Caco-2 (cell line): ENCODE data around the gene EXOSC5. TPM values are rescaled to one million over a fixed set of nuclear protein-coding genes. Genes with fewer than 3 reads are reported as not detected.
"Not testable (repeated sequence)": the region's sequence is repeated elsewhere in the genome, so short reads cannot be mapped to it uniquely, and the experiment has no call there.

Source experiments
- BruUV-seq: library from RNA; stranded (reverse); fragments of 400-500 nt; replicated peaks from 2 replicates; lab custom pipeline; 2021; lab: Mats Ljungman, UMichigan
- CTCF ChIA-PET: fragments of 300-600 bp; sonication (Branson Sonifier 250); formaldehyde crosslinking; loops from one replicate; lab custom pipeline; 2022; ENCODE audit warnings: antibody characterized with exemption; lab: Charles Lee
- POLR2A ChIA-PET: fragments of 300-600 bp; sonication (Branson Sonifier 250); formaldehyde crosslinking; loops from one replicate; lab custom pipeline; 2022; ENCODE audit warnings: antibody characterized with exemption; lab: Charles Lee
- DNase-seq, 2 experiments: peaks; one replicate each; pipeline versions ENCODE4 v3.0.0 to v3.0.0-alpha.2; 2020 to 2022
- H3K27me3 ChIP-seq: replicated peaks from 2 replicates; pipeline ENCODE4 v1.6.0; 2011; ENCODE audit warnings: low read length; ENCODE audit not compliant: control insufficient read depth, insufficient read depth
- H3K36me3 ChIP-seq: 2 replicates; pipeline ENCODE4 v1.5.1; 2011; ENCODE audit warnings: low read length; ENCODE audit not compliant: control insufficient read depth, insufficient read depth
- H3K4me1 ChIP-seq: fragments of 250-450 bp; sonication (Bioruptor Pico); 2 replicates; pipeline ENCODE4 v1.5.1; 2020; ENCODE audit warnings: mild to moderate bottlenecking
- H3K4me3 ChIP-seq: 2 replicates; pipeline ENCODE4 v1.5.1; 2011; ENCODE audit warnings: low read depth, mild to moderate bottlenecking, control low read depth, low read length
- H3K9me3 ChIP-seq: fragments of 250-450 bp; sonication (Bioruptor Pico); 2 replicates; pipeline ENCODE4 v1.5.1; 2020; ENCODE audit warnings: mild to moderate bottlenecking, moderate library complexity
- H3K27ac Mint-ChIP-seq: one replicate; pipeline ENCODE4 v1.8.0; 2022; ENCODE audit warnings: mixed read lengths; ENCODE audit not compliant: unreplicated experiment
- H3K27me3 Mint-ChIP-seq: one replicate; pipeline ENCODE4 v1.8.0; 2022; ENCODE audit warnings: mixed read lengths; ENCODE audit not compliant: insufficient read depth, unreplicated experiment
- H3K36me3 Mint-ChIP-seq: one replicate; pipeline ENCODE4 v1.8.0; 2022; ENCODE audit warnings: mild to moderate bottlenecking, mixed read lengths; ENCODE audit not compliant: insufficient read depth, unreplicated experiment
- H3K4me1 Mint-ChIP-seq: one replicate; pipeline ENCODE4 v1.8.0; 2022; ENCODE audit warnings: low read depth, mixed read lengths; ENCODE audit not compliant: unreplicated experiment
- H3K4me3 Mint-ChIP-seq: one replicate; pipeline ENCODE4 v1.8.0; 2022; ENCODE audit warnings: mild to moderate bottlenecking, moderate library complexity, mixed read lengths; ENCODE audit not compliant: unreplicated experiment
- H3K9me3 Mint-ChIP-seq: one replicate; pipeline ENCODE4 v1.8.0; 2022; ENCODE audit warnings: mixed read lengths; ENCODE audit not compliant: unreplicated experiment
- intact Hi-C: fragments of 100-400 bp; cut with micrococcal nuclease; formaldehyde crosslinking; loops from one replicate; pipeline ENCODE4 v1.10.0; 2022; ENCODE audit not compliant: unreplicated experiment
- total RNA-seq: library from RNA; stranded (reverse); gene quantifications from 2 replicates; pipeline ENCODE4 v1.2.3, GENCODE V29; 2022
- TF ChIP-seq, protein P1 (sequence below), 2 experiments: fragments of 200-600 bp in 1 of 2; IDR thresholded peaks; 1 replicate in 1 of 2; 2 replicates in 1 of 2; pipeline versions ENCODE4 v1.5.1 to v1.8.0; 2011 to 2022; ENCODE audit warnings: antibody characterized with exemption in 1 of 2, control low read depth in 1 of 2, inconsistent platforms in 1 of 2, low read depth in 1 of 2, low read length in 1 of 2, mild to moderate bottlenecking in 1 of 2, moderate library complexity in 1 of 2; ENCODE audit not compliant: insufficient read depth in 1 of 2, severe bottlenecking in 1 of 2, unreplicated experiment in 1 of 2

EXOSC5 gene
- total RNA-seq, 1 experiment from 2014 or later: 36.6 TPM

DNA sequence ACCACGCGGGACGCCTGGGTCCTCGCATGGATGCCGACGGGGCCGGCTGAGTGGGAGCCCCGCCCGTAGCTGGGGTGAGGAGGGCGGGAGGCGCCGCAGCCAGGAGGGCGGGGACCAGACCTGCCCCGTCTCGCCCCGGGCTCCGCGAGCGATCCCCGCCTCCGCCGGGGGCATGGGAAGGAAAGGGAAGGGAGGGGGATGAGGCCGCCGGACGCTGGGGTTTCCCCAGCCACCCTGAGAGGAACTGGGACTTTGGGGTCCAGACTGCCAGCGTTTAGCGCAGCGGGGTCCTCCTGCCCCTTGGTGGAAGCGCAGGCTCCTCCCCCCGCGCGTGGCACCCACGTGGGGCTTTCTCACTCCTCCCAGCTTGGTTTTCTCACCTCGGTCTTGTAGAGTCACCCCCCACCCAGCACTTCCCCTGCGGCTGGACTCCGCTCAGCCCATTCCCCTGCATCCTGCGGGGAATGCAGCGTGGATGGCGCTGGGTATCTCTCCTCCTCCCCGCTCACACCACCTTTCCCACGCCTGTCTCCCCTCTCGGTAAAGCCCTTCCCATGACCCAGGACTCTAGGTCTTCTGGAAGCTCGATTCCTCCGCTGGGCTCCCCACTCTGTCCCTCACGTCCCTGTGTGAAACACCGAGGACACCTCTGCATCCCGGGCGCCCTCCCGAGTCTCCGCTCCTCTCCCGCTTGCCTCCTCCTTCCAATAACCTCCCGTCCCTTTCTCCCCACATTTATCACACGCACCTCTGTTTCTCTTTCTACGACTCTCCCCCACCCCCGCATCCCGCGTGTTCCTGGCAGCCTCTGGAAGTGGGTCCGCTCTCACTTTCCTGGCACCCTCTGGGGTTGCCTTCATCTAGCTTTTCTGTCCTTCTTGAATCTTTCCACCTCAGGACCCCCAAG, 45.6 kb downstream of the EXOSC5 start:
- ChIA-PET POLR2A (interaction anchor here (0.6 to 2.0 kb wide), 4 partner anchors 12 to 125 kb away, joined by 3 to 8 read pairs (median 4); partner anchors contain the start of gene B9D2), CTCF (interaction anchor here (0.6 to 2.2 kb wide), 14 partner anchors 10 to 1108 kb away, joined by 3 to 31 read pairs (median 4); partner anchors contain the start of genes B9D2 and HNRNPUL1)
- Mint-ChIP-seq H3K4me1 (peaks cover 24% of the 10 kb centered on the region), H3K36me3 (peaks cover 16% of the 10 kb centered on the region), H3K27ac (peak overlapping the region; percentile 21), H3K9me3 (no peaks in the 10 kb centered on the region), H3K27me3 (peaks cover 11% of the 10 kb centered on the region), H3K4me3 (peak overlapping the region; percentile 83)
- peak overlapping the region; percentile 73 for H3K4me3 ChIP-seq
- H3K27me3 ChIP-seq: no peaks in the 10 kb centered on the region; the same call in 1 of the 2 replicates
- intact Hi-C loops: loop anchor here (1.0 kb wide), 1 partner anchor 10 kb away; no protein-coding TSS in a partner anchor
- H3K9me3 ChIP-seq: no peaks in the 10 kb centered on the region
- H3K4me1 ChIP-seq: peaks cover 4% of the 10 kb centered on the region; the same call in 1 of the 2 replicates
- BruUV-seq: no TSS peak
- peak in 1 of 2 experiments; percentile 66 for DNase-seq
- H3K36me3 ChIP-seq: no peaks in the 10 kb centered on the region
- TF ChIP-seq, protein P1, sequence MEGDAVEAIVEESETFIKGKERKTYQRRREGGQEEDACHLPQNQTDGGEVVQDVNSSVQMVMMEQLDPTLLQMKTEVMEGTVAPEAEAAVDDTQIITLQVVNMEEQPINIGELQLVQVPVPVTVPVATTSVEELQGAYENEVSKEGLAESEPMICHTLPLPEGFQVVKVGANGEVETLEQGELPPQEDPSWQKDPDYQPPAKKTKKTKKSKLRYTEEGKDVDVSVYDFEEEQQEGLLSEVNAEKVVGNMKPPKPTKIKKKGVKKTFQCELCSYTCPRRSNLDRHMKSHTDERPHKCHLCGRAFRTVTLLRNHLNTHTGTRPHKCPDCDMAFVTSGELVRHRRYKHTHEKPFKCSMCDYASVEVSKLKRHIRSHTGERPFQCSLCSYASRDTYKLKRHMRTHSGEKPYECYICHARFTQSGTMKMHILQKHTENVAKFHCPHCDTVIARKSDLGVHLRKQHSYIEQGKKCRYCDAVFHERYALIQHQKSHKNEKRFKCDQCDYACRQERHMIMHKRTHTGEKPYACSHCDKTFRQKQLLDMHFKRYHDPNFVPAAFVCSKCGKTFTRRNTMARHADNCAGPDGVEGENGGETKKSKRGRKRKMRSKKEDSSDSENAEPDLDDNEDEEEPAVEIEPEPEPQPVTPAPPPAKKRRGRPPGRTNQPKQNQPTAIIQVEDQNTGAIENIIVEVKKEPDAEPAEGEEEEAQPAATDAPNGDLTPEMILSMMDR (IDR thresholded peaks at IDR 0.05; ENCODE audit: insufficient read depth in 1 of 2, low read depth in 1 of 2, low read length in 1 of 2, severe bottlenecking in 1 of 2, unreplicated experiment in 1 of 2): no peak

DNA sequence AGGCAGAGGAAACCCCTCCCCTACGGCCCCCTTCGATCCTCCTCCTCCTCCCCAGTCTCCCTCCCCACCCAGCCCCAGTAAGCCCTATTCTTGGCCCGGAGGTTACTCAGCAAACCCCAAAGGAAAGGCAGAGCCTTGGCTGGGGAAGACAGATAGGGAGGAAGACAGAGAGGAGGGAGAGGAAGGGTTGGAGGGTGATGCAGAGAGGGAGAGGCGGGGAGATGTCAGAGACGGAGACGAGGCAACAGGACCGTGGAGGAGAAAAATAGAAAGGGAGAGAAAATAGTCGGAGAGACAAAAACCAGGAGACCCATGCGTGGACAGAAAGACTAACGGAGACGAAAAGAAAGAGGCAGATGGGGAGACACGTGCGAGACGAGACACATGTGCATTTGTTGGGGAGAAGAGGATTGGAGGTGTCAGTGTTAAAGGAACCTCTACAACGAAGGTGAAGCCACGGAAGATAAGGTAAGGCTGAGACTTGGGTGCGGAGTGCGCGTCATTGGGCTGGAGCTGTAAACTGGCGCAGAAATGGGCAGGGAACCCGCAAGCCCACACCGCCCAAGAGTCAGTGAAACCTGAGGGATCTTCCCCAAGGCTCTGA, 46.3 kb downstream of the EXOSC5 start:
- POLR2A ChIA-PET: interaction anchor here (1.1 kb wide), 1 partner anchor 13 kb away, joined by 5 read pairs; the partner anchor contains the start of gene B9D2
- H3K4me3 ChIP-seq: peak overlapping the region; percentile 73
- CTCF ChIA-PET: interaction anchor here (0.6 kb wide), 1 partner anchor 734 kb away, joined by 4 read pairs; no protein-coding TSS in a partner anchor
- Mint-ChIP-seq H3K27me3 (peaks cover 11% of the 10 kb centered on the region), H3K27ac (peak overlapping the region; percentile 4), H3K4me1 (peaks cover 24% of the 10 kb centered on the region), H3K9me3 (no peaks in the 10 kb centered on the region), H3K4me3 (peak overlapping the region; percentile 83), H3K36me3 (peaks cover 16% of the 10 kb centered on the region)
- H3K9me3 ChIP-seq: no peaks in the 10 kb centered on the region
- BruUV-seq: no TSS peak
- no peaks in the 10 kb centered on the region; the same call in 1 of the 2 replicates for H3K27me3 ChIP-seq
- intact Hi-C loops: no loop called here
- no peak for DNase-seq
- H3K4me1 ChIP-seq: peaks cover 4% of the 10 kb centered on the region; the same call in 1 of the 2 replicates
- no peaks in the 10 kb centered on the region for H3K36me3 ChIP-seq
- TF ChIP-seq, protein P1 (IDR thresholded peaks at IDR 0.05; ENCODE audit: insufficient read depth in 1 of 2, low read depth in 1 of 2, low read length in 1 of 2, severe bottlenecking in 1 of 2, unreplicated experiment in 1 of 2): no peak

DNA sequence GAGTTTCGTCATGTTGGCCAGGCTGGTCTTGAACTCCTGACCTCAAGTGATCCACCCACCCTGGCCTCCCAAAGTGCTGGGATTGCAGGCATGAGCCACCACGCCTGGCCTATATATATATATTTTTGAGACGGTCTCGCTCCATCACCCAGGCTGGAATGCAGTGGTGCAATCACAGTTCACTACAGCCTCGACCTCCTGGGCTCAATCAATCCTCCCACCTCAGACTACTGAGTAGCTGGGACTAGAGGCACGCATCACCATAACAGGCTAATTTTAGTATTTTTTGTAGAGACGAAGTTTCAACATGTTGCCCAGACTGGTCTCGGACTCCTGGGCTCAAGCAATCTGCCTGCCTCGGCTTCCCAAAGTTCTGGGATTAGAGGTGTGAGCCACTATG, 50.2 kb downstream of the EXOSC5 start:
- H3K27ac Mint-ChIP-seq, H3K9me3 Mint-ChIP-seq, H3K36me3 ChIP-seq, H3K4me3 Mint-ChIP-seq, BruUV-seq, H3K27me3 Mint-ChIP-seq, H3K27me3 ChIP-seq, POLR2A ChIA-PET, DNase-seq, H3K36me3 Mint-ChIP-seq, H3K9me3 ChIP-seq, H3K4me3 ChIP-seq, H3K4me1 ChIP-seq: not testable (repeated sequence)
- CTCF ChIA-PET: interaction anchor here (0.9 kb wide), 1 partner anchor 93 kb away, joined by 4 read pairs; no protein-coding TSS in a partner anchor
- intact Hi-C loops: loop anchor here (10.0 kb wide), 1 partner anchor 218 kb away; no protein-coding TSS in a partner anchor
- peaks cover 11% of the 10 kb centered on the region for H3K4me1 Mint-ChIP-seq
